MCF 10A (cell line): ENCODE measurements around the gene ZNF3. TPM values are rescaled to one million over a fixed set of nuclear protein-coding genes. Genes with fewer than 3 reads are reported as not detected.

Source experiments
- BruUV-seq: library from RNA; stranded (reverse); fragments of 400-500 nt; replicated peaks from 2 replicates; lab custom pipeline; 2021; lab: Mats Ljungman, UMichigan
- CTCF ChIA-PET: fragments of 300-600 bp; sonication (Branson Sonifier 250); formaldehyde crosslinking; extraction: SDS; loops from one replicate; lab custom pipeline; 2021; ENCODE audit warnings: antibody characterized with exemption, inconsistent platforms; lab: Yijun Ruan, JAX
- POLR2A ChIA-PET: fragments of 300-600, 350-650 bp; sonication (Branson Sonifier 250); formaldehyde crosslinking; extraction: SDS; loops from one replicate; lab custom pipeline; 2020; ENCODE audit warnings: antibody characterized with exemption, inconsistent platforms; lab: Yijun Ruan, JAX
- DNase-seq: peaks from one replicate; pipeline ENCODE4 v3.0.0-alpha.2; 2018; ENCODE audit not compliant: unreplicated experiment
- H3K27ac Mint-ChIP-seq: one replicate; pipeline ENCODE4 v1.8.0; 2022; ENCODE audit warnings: mild to moderate bottlenecking, low read depth, mixed read lengths; ENCODE audit not compliant: unreplicated experiment
- H3K27me3 Mint-ChIP-seq: one replicate; pipeline ENCODE4 v1.8.0; 2022; ENCODE audit warnings: mixed read lengths; ENCODE audit not compliant: insufficient read depth, unreplicated experiment
- H3K36me3 Mint-ChIP-seq: one replicate; pipeline ENCODE4 v1.8.0; 2022; ENCODE audit warnings: mild to moderate bottlenecking, moderate library complexity, mixed read lengths; ENCODE audit not compliant: insufficient read depth, unreplicated experiment
- H3K4me1 Mint-ChIP-seq: one replicate; pipeline ENCODE4 v1.8.0; 2022; ENCODE audit warnings: mixed read lengths; ENCODE audit not compliant: insufficient read depth, unreplicated experiment
- H3K4me3 Mint-ChIP-seq: one replicate; pipeline ENCODE4 v1.8.0; 2022; ENCODE audit warnings: mild to moderate bottlenecking, moderate library complexity, mixed read lengths; ENCODE audit not compliant: unreplicated experiment
- H3K9me3 Mint-ChIP-seq: one replicate; pipeline ENCODE4 v1.8.0; 2022; ENCODE audit warnings: mixed read lengths; ENCODE audit not compliant: unreplicated experiment
- intact Hi-C: fragments of 100-400 bp; cut with micrococcal nuclease; formaldehyde crosslinking; loops from 2 replicates; pipeline ENCODE4 v1.14.1; 2022
- total RNA-seq: library from RNA; stranded (reverse); gene quantifications from 2 replicates; pipeline ENCODE4 v1.2.3, GENCODE V29; 2022
- TF ChIP-seq, protein P1 (sequence below): fragments of 200-600 bp; IDR thresholded peaks from one replicate; pipeline ENCODE4 v1.8.0; 2022; ENCODE audit warnings: antibody characterized with exemption, mild to moderate bottlenecking; ENCODE audit not compliant: unreplicated experiment

ZNF3 gene
- total RNA-seq, 1 experiment from 2014 or later = 23.7 TPM

DNA sequence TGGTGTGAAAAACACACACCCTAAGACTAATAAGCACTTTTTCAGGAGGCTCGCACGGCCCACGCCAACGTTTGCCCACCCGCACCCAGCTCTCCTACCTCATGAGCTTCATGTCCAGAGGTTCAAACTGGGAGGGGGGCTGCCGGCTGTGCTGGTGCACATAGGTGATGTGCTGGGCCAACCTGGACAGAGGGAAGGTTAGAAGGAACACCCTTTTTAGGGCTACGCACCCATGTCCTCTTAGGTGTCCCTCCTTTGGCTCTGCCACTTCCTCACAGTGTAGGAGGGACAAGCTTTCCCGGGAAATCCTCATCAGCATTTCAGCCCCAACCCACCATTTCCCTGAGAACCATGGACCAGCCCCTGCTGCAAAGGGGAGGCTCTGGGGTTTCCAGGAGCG, 13.8 kb upstream of the ZNF3 start:
- peaks cover 30% of the 10 kb centered on the region for H3K4me1 Mint-ChIP-seq

DNA sequence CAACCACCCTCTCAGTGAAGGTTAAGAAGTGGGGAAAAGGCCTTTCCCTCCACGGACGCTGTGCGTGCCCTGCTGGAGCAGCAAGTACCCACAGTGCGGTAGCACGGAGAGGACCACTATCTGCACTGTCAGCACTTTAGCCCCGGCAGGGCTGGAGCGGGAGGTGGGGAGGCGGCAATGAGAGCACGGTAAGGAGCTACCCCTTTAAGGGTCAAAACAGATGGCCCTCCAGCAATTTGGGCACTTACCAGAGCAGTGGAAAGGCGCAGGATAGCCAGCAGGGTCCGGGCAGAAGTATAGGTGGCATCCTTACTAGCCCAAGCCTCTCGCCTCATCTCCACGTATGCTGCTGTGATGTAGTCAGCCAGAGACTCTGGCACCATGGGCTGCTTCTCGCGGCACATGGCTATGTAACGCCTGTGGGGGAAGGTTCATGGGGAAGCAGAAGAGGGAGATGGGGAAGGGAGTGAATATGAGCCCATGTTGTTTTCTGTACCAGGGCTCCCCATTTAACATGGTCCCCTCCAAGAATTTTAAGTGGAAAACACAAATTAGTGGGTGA, 12.5 kb upstream of the ZNF3 start:
- Mint-ChIP-seq H3K27me3 (no peaks in the 10 kb centered on the region), H3K4me1 (peaks cover 29% of the 10 kb centered on the region), H3K36me3 (peaks cover 95% of the 10 kb centered on the region), H3K4me3 (no peak overlapping the region), H3K9me3 (no peaks in the 10 kb centered on the region), H3K27ac (peak overlapping the region; percentile 11)
- TF ChIP-seq, protein P1, sequence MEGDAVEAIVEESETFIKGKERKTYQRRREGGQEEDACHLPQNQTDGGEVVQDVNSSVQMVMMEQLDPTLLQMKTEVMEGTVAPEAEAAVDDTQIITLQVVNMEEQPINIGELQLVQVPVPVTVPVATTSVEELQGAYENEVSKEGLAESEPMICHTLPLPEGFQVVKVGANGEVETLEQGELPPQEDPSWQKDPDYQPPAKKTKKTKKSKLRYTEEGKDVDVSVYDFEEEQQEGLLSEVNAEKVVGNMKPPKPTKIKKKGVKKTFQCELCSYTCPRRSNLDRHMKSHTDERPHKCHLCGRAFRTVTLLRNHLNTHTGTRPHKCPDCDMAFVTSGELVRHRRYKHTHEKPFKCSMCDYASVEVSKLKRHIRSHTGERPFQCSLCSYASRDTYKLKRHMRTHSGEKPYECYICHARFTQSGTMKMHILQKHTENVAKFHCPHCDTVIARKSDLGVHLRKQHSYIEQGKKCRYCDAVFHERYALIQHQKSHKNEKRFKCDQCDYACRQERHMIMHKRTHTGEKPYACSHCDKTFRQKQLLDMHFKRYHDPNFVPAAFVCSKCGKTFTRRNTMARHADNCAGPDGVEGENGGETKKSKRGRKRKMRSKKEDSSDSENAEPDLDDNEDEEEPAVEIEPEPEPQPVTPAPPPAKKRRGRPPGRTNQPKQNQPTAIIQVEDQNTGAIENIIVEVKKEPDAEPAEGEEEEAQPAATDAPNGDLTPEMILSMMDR = no peak
- CTCF ChIA-PET = interaction anchor here (0.6 to 1.2 kb wide), 2 partner anchors 12 to 71 kb away, joined by 3 read pairs; no protein-coding TSS in a partner anchor
- no peak for DNase-seq
- intact Hi-C loops = no loop called here
- POLR2A ChIA-PET = no interaction called here
- no TSS peak for BruUV-seq

More for the DNA sequence above, 13.8 kb upstream of the ZNF3 start:
- CTCF ChIA-PET = interaction anchor here (0.6 to 0.9 kb wide), 2 partner anchors 13 to 580 kb away, joined by 3 to 4 read pairs; no protein-coding TSS in a partner anchor
- no peaks in the 10 kb centered on the region for H3K27me3 Mint-ChIP-seq
- POLR2A ChIA-PET = interaction anchor here (0.6 to 1.1 kb wide), 3 partner anchors 28 to 177 kb away, joined by 3 to 4 read pairs (median 3); no protein-coding TSS in a partner anchor
- TF ChIP-seq, protein P1 = no peak
- BruUV-seq = no TSS peak
- peaks cover 96% of the 10 kb centered on the region for H3K36me3 Mint-ChIP-seq
- no peak overlapping the region for H3K4me3 Mint-ChIP-seq
- intact Hi-C loops = no loop called here
- DNase-seq = no peak
- H3K27ac Mint-ChIP-seq = peak overlapping the region; percentile 54
- H3K9me3 Mint-ChIP-seq = no peaks in the 10 kb centered on the region

DNA sequence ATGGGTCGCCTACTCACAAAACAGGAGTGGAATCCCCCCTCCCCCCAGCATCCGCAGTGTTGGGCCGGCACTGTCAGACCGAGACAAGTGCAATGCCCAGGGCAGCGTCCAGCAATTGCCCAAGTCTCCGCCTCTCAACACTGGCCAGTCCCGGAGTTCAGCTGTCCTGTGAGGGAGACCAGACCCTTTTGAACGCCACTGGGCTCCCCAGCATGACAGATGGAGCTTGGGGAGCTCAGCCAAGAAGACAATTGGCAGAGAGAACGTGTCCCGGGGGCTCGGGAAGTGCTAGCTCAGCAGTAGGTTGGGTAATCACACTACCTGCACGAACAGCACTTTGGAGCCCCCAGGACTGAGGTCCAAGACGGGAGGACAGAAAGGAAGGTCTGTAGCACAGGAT, 12.0 kb upstream of the ZNF3 start:
- Mint-ChIP-seq H3K36me3 (peaks cover 94% of the 10 kb centered on the region), H3K4me3 (no peak overlapping the region), H3K4me1 (peaks cover 25% of the 10 kb centered on the region), H3K27ac (peak overlapping the region; percentile 11), H3K27me3 (no peaks in the 10 kb centered on the region), H3K9me3 (no peaks in the 10 kb centered on the region)
- intact Hi-C loops = no loop called here
- no peak for DNase-seq
- POLR2A ChIA-PET = no interaction called here
- TF ChIP-seq, protein P1 = no peak
- BruUV-seq = no TSS peak
- CTCF ChIA-PET = interaction anchor here (0.6 to 1.2 kb wide), 2 partner anchors 11 to 72 kb away, joined by 3 read pairs; no protein-coding TSS in a partner anchor

DNA sequence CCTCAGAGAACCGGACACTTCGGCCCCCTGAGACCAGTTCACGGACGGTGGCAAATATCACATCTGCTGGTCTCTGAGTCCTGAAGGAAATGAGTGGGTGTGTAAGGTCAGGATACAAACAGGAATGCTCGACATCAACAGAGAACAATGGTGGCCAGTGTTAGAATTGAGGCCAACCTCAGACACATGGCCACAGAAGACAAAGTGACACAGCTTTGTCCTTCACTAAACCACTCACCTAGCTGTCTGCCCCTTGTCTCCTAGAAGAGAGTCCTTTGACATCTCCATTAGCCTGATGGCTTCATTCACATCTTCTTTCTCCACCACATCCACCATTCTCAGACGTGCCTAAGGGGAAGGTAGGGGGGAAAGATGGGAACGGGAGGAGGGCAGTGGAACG, 11.5 kb upstream of the ZNF3 start:
- Mint-ChIP-seq H3K36me3 (peaks cover 90% of the 10 kb centered on the region), H3K9me3 (no peaks in the 10 kb centered on the region), H3K4me3 (no peak overlapping the region), H3K27me3 (no peaks in the 10 kb centered on the region), H3K4me1 (peaks cover 21% of the 10 kb centered on the region), H3K27ac (no peak overlapping the region)
- TF ChIP-seq, protein P1 = no peak
- ChIA-PET POLR2A (no interaction called here), CTCF (no interaction called here)
- BruUV-seq = no TSS peak
- intact Hi-C loops = no loop called here
- DNase-seq = no peak
